Stimulated activated CD8-positive, alpha-beta memory T cell treated with anti-CD3 and anti-CD28 coated beads, Interleukin-12 subunit alpha, Interleukin-12 subunit beta, amount 100 ng/mL, for 1 hour (primary cell): ENCODE results near the gene MAN1A1.

Experiments
- DNase-seq: peaks from one replicate; pipeline ENCODE4 v3.0.0-alpha.2; 2020; ENCODE audit warnings: low read depth

The MAN1A1 gene

DNA sequence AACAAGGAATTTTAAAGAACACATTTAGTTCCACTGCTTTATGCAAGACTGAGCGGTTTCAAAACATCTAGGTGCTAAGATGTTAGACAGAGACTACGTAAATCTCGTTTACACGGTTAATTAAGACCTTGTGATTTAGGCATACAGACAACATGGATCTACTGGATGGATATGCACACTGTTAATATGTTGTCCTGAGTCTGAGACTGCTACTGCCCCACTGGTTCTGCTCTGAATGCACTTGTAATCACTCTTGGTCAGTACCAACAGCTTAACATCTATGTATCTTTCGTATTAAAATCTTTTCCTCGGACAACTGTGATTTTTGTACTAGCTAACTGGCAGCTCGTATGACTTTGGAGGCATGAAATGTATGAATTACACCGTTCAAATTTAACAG, 3.1 kb downstream of the MAN1A1 start:
- DNase-seq, result no peak

DNA sequence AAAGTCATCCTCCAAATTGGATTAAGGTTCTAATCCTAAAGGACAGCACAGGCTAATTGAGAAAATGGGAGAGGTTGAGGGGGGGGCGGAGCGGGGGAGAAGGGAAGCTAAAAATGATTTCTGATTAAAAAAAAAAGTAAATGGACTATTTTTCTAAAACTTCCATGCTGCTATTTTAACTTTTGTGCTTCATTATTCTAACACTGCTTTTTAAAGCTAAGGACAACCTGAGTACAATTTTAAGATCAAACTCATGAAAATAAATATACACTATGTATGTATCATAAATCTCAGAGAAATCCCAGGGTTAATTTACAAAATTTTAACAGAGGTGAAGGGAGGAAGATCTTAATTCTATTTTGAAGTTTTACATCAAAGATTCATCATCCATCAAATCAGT, 4.4 kb downstream of the MAN1A1 start:
- no peak for DNase-seq

DNA sequence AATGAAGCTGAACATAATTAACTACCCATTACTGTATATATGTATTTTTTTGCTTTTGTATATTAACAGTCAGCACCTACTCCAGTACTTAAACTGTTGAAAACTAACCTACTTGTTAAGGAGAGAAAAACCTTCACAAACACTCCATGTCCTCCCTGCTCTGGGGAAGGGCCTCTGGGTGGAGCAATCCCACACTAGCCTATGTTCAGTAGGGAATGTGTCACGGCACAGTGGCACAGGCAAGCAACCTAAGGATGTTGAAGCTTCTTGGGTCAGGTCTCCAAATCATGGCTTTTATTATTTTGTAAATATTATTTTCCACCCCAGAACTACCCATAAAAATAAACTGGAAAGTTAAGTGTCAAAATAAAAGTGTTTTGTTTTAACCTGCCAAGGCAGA, 5.3 kb downstream of the MAN1A1 start:
- DNase-seq, result no peak

DNA sequence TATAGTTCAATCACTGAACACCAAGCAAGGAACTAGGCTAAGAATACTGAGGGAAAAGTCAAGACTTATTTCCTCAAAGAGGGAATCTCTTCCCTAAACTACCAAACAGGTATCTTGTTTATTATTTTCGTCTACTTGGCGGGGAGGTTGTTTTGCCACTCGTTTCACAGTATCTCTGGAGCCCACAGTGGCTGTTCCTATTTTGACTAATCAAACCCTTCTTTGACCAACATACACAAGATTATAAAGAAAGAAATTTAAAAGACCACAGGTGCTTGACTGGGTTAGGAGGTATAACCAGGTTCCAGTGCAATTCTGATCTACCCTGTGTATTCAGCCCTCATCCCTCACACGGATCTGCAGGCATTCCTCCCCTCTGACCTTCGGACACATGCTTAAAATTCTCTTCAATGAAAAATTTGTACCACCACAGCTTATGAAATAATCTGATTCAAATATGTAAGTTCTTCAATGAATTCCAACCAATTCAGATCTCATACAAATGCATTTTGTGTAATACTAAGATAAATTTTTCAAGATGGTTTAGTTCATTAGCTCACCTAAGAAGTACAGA, 5.9 kb downstream of the MAN1A1 start:
- DNase-seq, result no peak

DNA sequence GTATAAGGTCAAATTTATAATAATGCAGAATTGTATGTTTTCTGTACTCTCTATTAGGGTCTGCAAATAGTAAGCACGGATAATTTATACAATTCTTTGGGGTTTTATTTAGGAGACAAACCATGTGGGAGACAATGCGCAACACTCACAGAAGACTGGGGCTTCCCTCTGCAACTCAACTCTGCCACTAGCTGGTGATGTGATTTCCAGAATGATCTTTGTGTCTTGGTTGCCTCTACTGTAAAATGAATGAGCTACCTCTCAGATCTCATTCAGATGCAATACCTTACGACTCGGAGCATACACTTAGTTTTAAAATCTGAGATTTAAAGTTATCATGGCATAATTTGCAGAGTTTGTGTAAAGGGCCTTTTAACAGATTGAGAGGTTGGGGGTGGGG, 6.4 kb downstream of the MAN1A1 start:
- DNase-seq, result no peak

DNA sequence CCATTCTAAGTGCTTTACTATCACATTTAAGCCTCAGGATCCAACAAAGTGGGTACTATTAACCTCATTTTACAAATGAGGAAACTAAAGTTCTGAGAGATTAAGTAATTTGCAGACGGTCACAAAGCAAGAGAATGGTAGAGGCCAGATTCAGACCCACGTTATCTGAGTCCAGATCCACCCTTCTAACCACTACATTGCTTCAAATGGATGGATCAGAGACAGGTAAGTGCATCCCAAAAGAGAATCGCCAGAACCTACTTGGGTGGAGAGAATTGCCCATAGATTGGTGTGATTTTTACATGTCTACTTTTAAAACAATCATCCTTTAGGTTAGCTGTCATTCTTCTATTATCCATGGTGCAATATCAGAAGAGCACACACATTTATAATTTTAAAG, 7.1 kb downstream of the MAN1A1 start:
- DNase-seq, result no peak

DNA sequence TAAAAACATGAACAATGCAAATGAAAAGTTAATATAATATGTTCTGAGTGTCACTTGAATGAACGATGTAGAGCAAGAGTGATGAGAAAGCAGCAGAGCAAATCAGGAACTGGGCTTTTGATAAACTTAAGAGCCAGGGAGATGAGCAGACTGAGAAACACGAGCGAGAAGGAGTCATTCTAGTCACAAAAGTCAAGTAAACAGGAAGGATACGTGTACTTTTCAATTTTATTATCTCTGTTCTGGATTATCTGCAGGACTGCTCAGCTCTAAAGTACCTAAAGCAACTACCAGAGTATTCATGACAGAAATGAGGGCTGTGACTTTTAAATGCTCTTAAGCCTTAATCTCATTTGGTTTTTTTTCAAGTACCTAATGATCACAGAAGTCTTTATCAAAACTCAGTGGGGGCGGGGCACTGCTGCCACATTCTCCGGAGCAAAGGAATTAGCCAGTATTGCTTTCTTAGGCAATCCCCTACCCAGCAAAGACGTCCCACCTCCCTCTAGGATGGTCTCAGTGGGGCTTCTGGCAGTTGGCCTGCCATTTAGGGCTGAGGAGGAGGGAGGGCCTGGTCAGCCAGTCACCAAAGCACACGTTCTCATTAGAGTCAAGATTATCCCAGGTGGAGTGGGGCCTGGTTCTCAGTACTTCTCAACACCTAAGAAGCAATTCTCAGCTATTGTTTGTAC, 8.6 kb downstream of the MAN1A1 start:
- no peak for DNase-seq

DNA sequence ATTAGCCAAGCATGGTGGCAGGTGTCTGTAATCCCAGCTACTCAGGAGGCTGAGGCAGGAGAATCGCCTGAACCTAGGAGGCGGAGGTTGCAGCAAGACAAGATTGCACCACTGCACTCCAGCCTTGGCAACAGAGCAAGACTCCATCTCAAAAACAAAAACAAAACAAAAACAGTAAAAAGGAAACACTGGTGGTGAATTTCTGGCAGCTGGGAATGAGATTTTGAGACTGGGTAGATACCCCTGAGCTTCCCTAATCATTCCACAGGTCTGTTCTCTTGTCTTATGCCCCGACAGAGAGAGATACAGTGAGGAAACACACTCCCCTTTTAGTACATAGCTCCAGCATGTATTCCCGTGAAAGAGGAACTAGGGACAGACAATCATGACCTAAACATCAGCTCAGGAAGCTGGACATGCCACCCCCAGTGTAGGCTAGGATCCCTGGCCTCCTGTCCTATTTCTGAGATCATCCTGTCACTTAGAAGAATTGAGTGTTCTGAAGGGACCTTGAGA, 9.6 kb downstream of the MAN1A1 start:
- no peak for DNase-seq

DNA sequence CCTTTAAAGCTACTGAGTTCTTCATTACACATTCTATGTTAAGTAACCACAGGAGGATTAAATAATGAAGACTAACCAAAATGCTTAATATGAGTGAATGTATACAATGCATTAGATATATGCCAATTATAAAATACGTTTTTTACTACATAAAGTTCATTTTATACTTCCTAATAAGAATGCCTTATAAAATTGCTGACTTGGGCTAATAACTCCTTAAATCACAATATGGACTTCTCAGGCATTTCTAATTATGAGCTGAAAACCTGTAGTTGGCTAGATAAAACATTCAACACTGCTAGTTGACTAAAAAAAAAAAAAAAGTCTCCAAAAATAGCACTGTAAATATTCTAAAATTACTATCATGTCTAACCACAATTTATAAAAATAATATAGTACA, 11.8 kb downstream of the MAN1A1 start:
- DNase-seq, result no peak

DNA sequence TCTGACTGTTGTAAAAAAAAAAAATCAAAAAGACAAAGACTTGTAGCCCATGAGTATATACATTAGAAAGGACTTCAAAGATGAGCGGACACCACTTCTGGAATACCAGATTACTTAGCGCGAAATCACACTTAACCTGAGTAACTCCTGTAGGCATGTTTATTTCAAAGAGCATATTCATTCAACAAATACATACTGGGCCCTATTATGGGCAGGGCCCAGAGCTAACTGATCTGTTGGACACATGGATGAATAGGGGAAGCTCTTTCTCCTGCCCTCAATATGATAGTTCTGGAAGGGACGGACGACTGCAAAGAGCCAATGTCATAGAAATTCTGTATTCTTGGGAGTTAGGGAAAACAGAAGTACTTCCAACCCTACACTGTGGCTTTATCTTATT, 12.3 kb downstream of the MAN1A1 start:
- DNase-seq, result no peak

DNA sequence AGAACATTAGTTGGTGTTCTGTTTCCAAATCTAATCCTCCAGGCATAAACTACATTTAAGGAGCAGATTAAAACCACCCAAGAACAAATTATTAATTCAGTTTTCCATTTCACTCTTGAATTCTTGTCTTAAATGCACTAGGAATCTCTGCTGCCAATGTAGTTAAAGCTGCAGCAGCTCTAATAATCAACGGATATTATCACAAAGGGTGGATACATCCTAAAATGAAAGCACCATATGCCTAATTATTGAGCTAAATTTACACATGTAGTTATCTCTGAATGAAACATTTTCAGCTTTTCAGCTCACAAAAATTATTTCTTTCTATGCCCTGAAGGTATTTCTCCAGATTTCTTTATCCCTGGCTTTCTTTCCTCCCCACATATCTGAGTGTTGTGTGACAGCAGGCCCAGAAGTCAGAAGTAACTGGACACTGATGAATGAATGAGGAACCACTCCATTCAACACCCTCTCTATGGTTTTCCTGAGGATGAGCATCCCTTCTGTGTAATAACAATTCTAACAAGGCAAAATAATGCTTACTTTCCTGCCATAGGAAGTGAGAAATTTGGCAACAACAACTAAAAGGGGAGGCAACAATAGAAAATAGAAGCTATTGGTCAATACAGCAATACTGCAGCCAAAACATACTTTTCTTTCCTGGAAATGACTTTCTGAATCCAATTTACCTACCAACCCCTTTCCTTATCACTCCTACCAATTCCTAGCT, 14.9 kb downstream of the MAN1A1 start:
- DNase-seq, result no peak

DNA sequence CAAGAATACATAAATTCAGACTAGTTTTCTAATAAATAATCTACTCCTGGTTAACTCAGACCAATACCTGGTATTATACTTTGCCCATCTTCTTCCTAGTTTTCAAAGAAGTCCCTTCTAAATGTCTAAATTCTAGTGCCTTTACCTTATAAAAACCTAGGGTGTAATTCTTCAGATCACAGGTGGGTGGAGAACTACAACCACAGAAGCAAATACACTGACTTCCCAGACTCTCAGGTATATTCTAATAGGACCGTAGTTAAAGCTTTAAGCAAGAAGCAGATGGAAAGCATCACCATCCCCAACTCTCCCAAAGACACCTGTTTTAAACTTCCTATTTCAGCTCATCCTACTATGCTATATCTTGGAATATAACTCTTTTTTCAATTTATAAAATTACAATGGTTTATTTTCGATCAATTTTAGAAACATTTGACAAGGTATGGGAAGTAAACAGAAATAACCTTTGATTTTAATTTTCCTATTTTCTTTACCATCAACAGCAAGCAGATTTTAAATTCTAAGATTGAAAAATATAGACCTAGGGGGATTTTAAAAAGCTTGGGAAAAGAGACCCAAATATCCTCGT, 15.8 kb downstream of the MAN1A1 start:
- DNase-seq, result no peak

DNA sequence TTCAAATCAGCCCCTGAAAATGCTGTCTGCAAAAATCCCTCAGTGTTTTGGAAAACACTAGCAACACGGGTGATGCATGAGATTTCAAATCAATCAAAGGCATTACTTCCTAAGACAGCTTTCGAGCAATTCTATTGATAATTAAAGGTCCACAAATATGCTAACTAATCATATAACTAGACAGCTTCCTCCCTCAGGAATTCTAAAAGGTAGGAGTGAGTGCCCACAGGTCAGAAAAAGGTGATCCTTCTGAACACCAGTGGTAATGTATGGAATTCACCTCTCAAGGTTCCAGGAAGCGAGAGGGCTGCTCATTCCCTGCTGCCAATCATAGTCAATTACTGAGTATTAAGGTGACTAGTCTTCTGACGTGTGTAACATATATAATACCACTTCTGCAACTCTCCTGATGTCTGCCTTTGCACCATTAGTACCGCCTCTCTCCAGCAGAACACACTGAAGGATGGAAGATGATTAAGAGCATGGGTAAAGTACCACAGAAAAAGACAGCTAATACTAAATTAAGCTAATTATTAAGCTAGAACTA, 16.4 kb downstream of the MAN1A1 start:
- DNase-seq, result no peak

DNA sequence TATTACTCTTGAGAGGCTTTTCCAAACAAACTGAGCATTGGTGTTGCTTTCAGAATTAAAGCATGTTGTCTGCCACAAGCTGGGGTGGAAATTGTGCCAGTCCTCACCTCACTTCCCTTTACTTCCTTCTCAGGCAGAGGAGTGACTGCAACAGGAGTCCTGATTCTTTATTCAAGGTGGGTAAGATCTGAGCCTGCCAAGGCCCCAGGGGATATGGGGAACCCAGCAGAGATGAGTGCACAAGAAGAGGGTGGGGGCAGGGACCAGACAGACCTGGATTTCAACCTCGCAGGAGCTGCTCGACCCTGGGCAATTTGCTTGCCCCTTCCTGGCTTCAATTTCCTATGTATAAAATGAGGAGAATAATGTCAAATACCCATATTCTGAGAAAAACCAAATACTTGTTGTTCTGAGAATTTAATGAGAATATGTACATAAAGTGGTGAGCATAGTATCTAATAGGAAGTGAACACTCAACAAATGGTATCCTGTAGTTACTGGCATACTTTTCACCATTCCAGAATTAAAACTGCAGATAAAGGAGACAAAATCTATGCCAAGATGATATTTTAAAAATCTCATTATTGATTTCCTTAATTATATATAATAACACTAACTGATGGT, 17.8 kb downstream of the MAN1A1 start:
- no peak for DNase-seq

DNA sequence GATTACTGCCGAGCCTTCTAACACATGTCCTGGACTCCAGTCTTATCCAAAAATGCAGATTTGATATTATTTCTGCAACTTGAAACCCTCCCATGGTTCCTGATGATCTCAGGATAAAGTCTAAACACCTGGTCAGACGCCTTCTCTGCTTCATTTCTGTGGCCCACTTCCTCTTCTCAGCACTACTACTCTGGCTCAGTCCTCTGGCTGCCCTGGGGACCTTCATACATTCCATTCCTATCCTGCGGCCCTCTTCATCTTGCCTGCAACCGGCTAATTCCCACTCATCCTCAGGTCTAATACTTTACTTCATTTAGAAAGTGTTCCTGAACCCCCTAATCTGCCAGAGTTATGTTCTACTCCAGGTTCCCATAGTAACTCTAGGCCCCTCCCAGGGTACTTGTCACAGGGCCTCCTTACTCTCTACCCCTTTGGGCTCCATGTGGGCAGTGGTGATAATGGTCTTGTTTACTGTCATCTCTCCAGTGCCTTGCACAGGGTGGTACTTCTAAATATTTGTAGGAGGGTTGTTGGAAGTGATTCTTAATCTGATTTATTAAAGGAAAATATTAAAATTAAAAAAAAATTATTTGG, 18.9 kb downstream of the MAN1A1 start:
- no peak for DNase-seq

DNA sequence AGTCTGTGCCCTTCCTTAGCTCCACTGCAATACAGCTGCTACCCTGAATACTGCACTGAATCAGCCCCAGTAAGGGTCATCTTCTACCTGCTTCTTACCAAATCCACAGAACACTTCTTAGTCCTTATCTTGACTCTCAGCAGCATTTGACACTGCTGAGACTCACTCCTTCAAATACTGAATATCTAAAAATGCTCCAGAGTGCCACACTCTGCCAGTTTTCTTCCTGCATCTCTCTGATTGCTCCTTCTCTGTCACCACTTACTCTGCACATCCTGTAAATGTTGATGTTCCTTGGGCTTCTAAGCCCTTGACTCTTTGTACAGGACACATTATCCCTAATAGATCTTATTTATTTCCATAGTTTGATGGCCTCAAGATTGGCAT, 19.8 kb downstream of the MAN1A1 start:
- no peak for DNase-seq

DNA sequence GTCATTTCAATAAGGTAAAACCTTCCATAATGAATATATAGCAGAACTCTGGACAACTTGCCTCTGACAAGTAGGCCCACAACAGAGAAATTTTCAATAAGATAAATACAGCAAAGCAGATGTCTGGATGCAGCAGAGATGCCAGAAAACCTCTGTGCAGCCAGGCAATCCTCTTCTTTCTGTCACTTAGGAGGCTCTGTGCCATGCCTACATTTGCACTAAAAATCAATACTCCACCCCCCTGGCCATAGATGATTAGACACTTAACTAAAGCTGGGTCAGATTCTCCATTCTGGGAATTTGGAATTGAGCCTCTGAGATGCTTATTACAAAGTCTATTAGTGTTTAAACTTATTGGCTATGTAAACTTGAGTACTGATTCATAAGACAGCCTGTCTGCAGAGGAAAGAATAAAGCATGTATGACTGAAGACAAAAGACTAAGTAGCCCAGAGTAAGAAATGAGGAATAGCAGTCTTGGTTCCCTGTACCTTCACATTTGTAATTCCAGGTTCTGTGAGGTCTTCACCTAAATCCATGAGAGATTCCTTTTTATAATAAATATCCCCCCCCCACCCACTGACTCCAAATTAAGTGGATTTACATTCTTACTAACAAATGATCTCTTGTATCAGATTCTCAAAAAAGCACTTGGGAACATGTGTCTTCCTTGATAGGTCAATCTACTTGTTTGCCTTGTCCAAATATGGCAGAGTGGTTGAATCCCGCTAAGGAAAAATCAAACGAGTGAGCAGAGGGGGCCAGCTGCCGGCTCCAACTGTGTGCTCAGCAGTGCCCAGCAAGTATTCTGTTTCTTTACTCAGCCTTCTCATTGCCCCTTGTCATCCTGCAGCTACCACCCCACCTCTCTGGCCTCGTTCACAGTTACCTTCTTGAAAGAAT, 20.4 kb downstream of the MAN1A1 start:
- no peak for DNase-seq

DNA sequence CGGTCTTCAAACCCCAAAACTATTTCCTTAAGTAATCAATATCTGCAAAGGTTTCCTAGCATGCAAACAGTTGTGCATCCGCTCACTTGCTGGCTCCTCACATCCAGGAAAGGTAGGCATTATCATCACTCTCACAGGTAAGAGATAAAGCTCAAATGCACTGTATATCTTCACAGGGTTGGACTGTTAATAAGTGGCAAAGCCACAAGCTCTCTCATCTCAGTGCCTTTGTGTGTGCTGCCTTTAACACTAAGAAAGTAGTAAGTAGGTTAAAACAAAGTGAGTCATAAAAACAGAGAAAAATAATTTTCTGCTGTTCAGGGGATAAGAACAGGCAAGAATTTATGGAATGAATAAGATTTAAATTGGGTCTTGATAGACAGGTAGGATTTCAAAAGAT, 21.3 kb downstream of the MAN1A1 start:
- no peak for DNase-seq

DNA sequence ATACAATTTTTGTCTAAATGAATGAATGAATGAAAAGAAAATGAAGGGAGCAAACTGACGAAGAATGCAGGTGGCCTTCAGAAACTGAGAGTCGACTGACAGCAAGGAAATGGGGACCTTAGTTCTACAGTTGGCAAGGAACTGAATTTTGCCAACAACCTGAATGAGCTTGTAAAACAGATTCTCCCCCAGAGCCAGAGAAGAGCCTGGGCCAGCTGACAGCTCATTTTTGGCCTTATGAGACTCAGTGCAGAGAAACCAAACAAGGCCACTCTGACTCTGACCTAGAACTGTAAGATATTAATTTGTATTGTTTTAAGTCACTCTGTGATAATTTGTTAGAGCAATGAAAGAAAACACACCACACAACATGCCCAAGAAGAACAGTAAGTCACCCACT, 21.8 kb downstream of the MAN1A1 start:
- DNase-seq, result no peak

DNA sequence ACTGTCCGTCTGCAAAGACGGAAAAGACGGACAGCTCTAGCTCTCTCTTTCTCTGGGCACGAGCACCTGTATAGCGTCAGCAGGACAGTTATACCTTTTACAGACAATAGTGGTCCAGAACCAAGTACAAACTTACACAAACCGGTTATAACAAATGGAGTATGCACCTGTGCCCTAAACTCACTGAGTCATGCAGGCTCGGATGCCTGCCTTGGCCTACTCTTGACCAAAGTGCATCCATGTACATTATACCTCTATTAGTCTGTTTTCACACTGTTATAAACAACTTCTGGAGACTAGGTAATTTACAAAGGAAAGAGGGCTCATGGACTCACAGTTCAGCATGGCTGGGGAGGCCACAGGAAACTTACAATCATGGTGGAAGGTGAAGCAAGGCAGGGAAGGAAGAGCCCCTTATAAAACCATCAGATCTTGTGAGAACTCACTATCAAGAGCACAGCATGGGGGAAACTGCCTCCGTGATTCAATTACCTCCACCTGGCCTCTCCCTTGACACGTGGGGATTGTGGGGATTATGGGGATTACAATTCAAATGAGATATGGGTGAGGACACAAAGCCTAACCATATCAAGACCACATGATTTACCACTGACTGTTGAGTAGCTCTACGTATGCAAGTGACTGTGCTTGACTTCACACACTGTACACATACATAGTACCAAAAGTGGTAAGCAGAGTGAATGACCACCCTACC, 23.1 kb downstream of the MAN1A1 start:
- no peak for DNase-seq
